BLaER1 (cell line): ENCODE data around the gene LRP1.

ENCODE experiments used
- H3K27ac ChIP-seq: shearing (Covaris generic); formaldehyde crosslinking; 2 replicates; pipeline ENCODE4 v1.8.1; 2022
- H3K27me3 ChIP-seq: shearing (Covaris generic); formaldehyde crosslinking; 2 replicates; pipeline ENCODE4 v1.8.1; 2022
- H3K36me3 ChIP-seq: shearing (Covaris generic); formaldehyde crosslinking; 2 replicates; pipeline ENCODE4 v1.8.1; 2022
- H3K4me1 ChIP-seq: shearing (Covaris generic); formaldehyde crosslinking; 2 replicates; pipeline ENCODE4 v1.8.1; 2022
- H3K4me2 ChIP-seq: shearing (Covaris generic); formaldehyde crosslinking; 2 replicates; pipeline ENCODE4 v1.8.1; 2022
- H3K4me3 ChIP-seq: shearing (Covaris generic); formaldehyde crosslinking; 2 replicates; pipeline ENCODE4 v1.8.1; 2022
- H3K9ac ChIP-seq: shearing (Covaris generic); formaldehyde crosslinking; 2 replicates; pipeline ENCODE4 v1.8.1; 2022
- H3K9me3 ChIP-seq: shearing (Covaris generic); formaldehyde crosslinking; 2 replicates; pipeline ENCODE4 v1.8.1; 2022
- H4K20me1 ChIP-seq: shearing (Covaris generic); formaldehyde crosslinking; 2 replicates; pipeline ENCODE4 v1.8.1; 2022
- Cebpa-rat ChIP-seq: shearing (Covaris generic); IDR thresholded peaks from 2 replicates; pipeline ENCODE4 v1.8.1; 2022

LRP1 gene

DNA sequence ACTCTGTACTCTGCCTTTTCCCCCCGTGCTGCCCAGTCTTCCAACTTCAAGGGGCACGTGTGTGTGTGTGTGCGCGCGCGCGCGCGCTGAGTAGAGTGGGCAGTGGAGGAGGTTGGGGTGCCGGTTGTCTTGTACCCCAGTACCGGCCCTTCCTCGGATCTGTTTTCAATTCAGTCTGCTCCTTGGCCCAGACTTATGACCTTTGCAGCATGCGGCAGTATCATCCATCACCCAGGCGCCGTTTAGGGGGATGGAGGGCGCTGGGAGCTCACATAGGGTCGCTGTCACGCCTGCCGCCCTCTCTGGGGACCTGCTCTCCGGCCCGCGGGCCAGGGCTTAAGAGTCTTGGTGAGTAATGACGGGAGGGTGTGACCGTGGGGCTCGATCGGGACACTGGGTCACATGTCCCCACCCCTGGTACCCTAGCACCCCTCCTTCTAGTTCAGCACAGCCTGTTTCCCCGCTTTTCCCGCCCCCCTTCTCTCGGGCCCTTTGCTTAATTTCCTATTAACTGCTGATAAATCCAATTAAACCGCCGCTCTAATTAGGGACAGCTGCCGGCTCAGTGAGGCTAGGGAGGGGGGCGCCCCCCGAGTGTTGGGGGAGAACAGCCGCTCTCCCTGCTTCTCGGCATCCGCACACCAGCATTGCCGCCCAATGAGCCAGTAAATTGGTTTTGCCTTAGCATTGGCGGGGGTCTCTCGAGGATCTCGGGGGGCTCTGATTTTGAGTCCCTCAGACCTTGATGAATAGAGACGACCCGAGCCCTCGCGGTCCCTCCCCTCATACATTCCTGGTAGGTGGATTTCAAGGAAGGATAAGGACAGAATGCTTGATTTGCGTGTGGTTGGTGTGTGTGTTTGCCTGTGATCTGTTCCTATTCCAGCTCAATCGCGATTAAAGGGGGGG lies 113.4 kb downstream of the LRP1 start:
- H3K9ac ChIP-seq: no peak overlapping the region
- peak overlapping the region; percentile 97 for H3K4me2 ChIP-seq
- no peaks in the 10 kb centered on the region for H3K9me3 ChIP-seq
- H4K20me1 ChIP-seq: peaks cover 51% of the 10 kb centered on the region
- H3K27ac ChIP-seq: no peak overlapping the region
- no peaks in the 10 kb centered on the region for H3K36me3 ChIP-seq
- H3K27me3 ChIP-seq: peaks cover 87% of the 10 kb centered on the region
- peak overlapping the region; percentile 77 for H3K4me3 ChIP-seq
- H3K4me1 ChIP-seq: peaks cover 66% of the 10 kb centered on the region
- TF ChIP-seq Cebpa-rat: no peak

DNA sequence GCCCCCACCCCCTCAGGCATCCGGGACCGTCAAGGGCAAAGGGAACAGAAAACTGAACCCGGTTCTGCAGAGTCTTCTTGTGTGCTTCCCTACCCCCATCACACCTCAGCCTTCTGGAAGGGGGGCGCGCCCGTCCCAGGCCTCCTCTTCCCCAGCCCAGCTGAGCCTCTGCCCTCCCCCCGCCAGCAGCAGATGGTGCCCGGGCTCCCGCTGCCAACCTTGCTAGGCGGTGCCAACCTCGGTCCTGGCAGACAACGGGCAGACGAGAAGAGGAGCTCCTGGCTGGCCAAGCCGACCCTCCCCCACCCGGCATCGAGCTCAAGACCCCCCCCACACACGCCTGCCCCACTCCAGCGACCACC lies 114.0 kb downstream of the LRP1 start:
- Histone ChIP-seq H3K9ac (no peak overlapping the region), H3K27ac (no peak overlapping the region), H3K4me2 (peak overlapping the region; percentile 97), H3K9me3 (no peaks in the 10 kb centered on the region), H3K36me3 (no peaks in the 10 kb centered on the region), H4K20me1 (peaks cover 44% of the 10 kb centered on the region), H3K27me3 (peaks cover 80% of the 10 kb centered on the region), H3K4me1 (peaks cover 66% of the 10 kb centered on the region), H3K4me3 (peak overlapping the region; percentile 62)
- TF ChIP-seq Cebpa-rat: no peak

DNA sequence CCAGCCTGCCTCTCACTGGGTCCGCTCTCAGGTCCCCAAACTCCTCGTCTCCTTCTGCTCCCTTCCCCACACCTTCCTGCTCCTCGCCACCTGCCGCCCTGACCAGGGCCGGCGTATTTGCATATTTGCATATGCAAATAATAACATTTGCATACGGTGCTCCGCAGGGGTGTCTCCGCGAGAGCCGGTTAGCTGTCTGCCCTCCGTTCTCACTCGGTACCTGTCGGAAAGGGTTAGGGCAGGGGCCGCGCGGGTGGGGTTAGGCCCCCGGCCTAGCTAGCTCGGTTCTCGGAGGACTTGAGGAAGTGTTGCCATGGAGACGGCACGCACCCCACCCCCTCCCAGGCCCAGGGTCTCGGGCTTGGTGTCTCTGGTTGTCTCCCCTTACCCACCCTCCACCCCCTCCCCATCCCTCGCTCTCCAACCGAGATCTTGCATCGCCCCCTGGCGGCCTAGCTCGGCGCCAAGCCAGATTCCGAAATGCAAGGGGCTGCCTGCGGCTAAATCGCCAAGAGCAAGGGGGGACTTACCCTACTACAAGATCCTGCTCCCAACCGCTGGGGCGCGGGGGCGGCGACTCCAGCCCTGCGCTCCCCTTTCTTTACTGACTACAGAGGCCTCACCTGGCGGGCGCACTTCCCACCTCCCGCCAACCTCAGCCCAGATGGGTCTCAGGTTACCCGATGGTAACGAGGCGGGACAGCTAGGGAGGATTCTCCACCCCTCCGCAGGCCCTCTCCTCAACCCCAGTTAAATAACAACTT lies 114.6 kb downstream of the LRP1 start:
- Histone ChIP-seq H3K4me3 (peak overlapping the region; percentile 62), H3K4me1 (peaks cover 62% of the 10 kb centered on the region), H3K36me3 (no peaks in the 10 kb centered on the region), H3K27me3 (peaks cover 74% of the 10 kb centered on the region), H3K4me2 (peak overlapping the region; percentile 97), H3K9me3 (no peaks in the 10 kb centered on the region), H3K9ac (no peak overlapping the region), H4K20me1 (peaks cover 39% of the 10 kb centered on the region), H3K27ac (no peak overlapping the region)
- TF ChIP-seq Cebpa-rat: no peak

- Histone ChIP-seq H3K9me3 (no peaks in the 10 kb centered on the region), H3K27ac (no peak overlapping the region), H3K36me3 (no peaks in the 10 kb centered on the region), H3K9ac (no peak overlapping the region), H3K4me1 (peaks cover 56% of the 10 kb centered on the region), H3K27me3 (peaks cover 66% of the 10 kb centered on the region), H4K20me1 (peaks cover 30% of the 10 kb centered on the region), H3K4me2 (peak overlapping the region; percentile 97), H3K4me3 (peak overlapping the region; percentile 62)
- no peak for TF ChIP-seq Cebpa-rat
Observed at GRCh38 chr12:57243521-57244311, 115.4 kb downstream of the LRP1 start.

DNA sequence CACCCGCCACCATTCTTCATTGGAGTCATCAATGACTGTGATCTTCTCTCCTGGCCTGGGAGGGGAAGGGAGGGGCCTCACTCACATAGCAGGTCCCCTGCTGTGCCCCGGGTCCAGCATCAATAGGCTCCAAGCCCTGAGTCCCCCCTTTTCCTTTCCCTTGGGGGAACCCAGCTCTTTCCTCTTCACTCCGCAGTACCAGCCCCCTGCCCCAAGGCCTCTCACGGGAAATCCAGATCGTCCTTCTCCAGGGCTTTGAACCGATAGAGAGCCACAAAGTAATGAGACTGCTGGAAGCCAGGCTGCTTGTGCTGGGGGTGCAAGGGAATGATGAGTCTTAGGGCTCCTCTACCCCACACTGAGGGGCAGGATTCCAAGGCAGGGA lies 116.0 kb downstream of the LRP1 start:
- Histone ChIP-seq H4K20me1 (peaks cover 28% of the 10 kb centered on the region), H3K36me3 (no peaks in the 10 kb centered on the region), H3K4me2 (peak overlapping the region; percentile 97), H3K4me3 (no peak overlapping the region), H3K9me3 (no peaks in the 10 kb centered on the region), H3K27me3 (peaks cover 60% of the 10 kb centered on the region), H3K4me1 (peaks cover 56% of the 10 kb centered on the region), H3K27ac (no peak overlapping the region), H3K9ac (no peak overlapping the region)
- TF ChIP-seq Cebpa-rat: no peak

DNA sequence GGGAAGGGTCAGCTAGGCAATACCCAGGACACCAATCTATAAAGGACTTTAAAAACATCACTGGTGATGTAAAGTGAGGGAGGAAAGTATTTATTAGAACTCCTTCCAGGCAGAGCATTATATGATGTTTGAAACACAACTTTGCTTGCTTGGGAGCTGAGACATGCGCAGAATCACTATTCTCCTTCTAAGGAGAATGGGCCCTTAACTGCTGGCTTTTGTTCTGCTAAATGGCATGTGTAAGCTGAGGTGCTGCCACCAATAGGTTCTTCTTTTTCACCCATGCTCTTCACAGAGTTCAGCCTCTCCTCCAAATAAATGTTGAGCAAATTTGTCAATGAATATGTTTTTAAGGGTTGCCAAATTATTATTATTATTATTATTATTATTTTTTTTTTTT lies 118.8 kb downstream of the LRP1 start:
- no peak for TF ChIP-seq Cebpa-rat
- no peak overlapping the region for H3K4me3 ChIP-seq
- H3K4me2 ChIP-seq: no peak overlapping the region

GRCh38 chr12:57248934-57249742 lies 120.9 kb downstream of the LRP1 start:
- no peaks in the 10 kb centered on the region for H3K36me3 ChIP-seq
- H4K20me1 ChIP-seq: no peaks in the 10 kb centered on the region; the same call in 1 of the 2 replicates
- no peak overlapping the region for H3K4me3 ChIP-seq
- TF ChIP-seq Cebpa-rat: no peak
- H3K4me2 ChIP-seq: peak overlapping the region; percentile 52
- H3K4me1 ChIP-seq: peaks cover 13% of the 10 kb centered on the region
- no peaks in the 10 kb centered on the region for H3K9me3 ChIP-seq
- H3K9ac ChIP-seq: no peak overlapping the region
- peaks cover 12% of the 10 kb centered on the region for H3K27me3 ChIP-seq
- H3K27ac ChIP-seq: no peak overlapping the region

More for the DNA sequence above, 118.8 kb downstream of the LRP1 start:
- no peaks in the 10 kb centered on the region for H3K36me3 ChIP-seq
- H3K27me3 ChIP-seq: peaks cover 33% of the 10 kb centered on the region
- H4K20me1 ChIP-seq: peaks cover 13% of the 10 kb centered on the region
- no peaks in the 10 kb centered on the region for H3K9me3 ChIP-seq
- H3K27ac ChIP-seq: no peak overlapping the region
- no peak overlapping the region for H3K9ac ChIP-seq
- H3K4me1 ChIP-seq: peaks cover 34% of the 10 kb centered on the region

DNA sequence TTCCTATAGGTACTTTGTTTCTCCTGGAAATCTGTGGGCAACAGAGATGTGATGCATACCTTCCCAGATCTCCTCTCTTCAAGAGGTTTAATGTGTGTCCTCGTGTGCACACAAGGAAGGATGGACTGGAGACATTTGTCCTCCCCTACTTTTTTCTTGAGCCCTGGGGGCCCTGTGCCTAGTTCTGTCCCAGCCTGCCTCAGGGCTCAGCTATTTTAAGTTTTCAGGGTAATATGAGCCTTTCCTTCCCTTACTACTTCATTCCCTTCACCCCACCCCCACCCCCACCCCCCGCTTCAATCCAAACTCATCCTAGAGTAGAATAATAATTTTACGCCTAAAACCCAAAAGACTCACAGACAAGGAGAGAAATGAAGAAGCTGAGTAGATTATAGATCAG lies 122.3 kb downstream of the LRP1 start:
- H3K9me3 ChIP-seq: no peaks in the 10 kb centered on the region
- H3K4me2 ChIP-seq: no peak overlapping the region
- no peaks in the 10 kb centered on the region for H3K27me3 ChIP-seq
- H4K20me1 ChIP-seq: no peaks in the 10 kb centered on the region
- no peak overlapping the region for H3K27ac ChIP-seq
- peaks cover 12% of the 10 kb centered on the region for H3K4me1 ChIP-seq
- H3K4me3 ChIP-seq: no peak overlapping the region
- peaks cover 12% of the 10 kb centered on the region for H3K36me3 ChIP-seq
- TF ChIP-seq Cebpa-rat: no peak
- no peak overlapping the region for H3K9ac ChIP-seq

GRCh38 chr12:57250956-57251355 lies 122.7 kb downstream of the LRP1 start, which contains the start of gene STAC3:
TSS of gene STAC3 (minus strand) at chr12:57251187. CDS start at chr12:57249636, 1,551 bp downstream.
- H3K4me2 ChIP-seq: no peak within 1 kb of the TSS
- no peak within 1 kb of the TSS for H3K9ac ChIP-seq
- peaks cover 17% of the 10 kb centered on the region for H3K36me3 ChIP-seq
- no peaks in the 10 kb centered on the region for H4K20me1 ChIP-seq
- no peak within 1 kb of the TSS for H3K4me3 ChIP-seq
- no peak within 1 kb of the TSS for H3K27ac ChIP-seq
- peaks cover 12% of the 10 kb centered on the region for H3K4me1 ChIP-seq
- no peak for TF ChIP-seq Cebpa-rat
- no peaks in the 10 kb centered on the region for H3K9me3 ChIP-seq
- H3K27me3 ChIP-seq: no peaks in the 10 kb centered on the region
